SK-N-SH (cell line): ENCODE data around the gene RAB3GAP2. TPM values are rescaled to one million over a fixed set of nuclear protein-coding genes. Genes with fewer than 3 reads are reported as not detected.

Source experiments
- CTCF ChIA-PET: fragments of 300-600, 350-600 bp; formaldehyde crosslinking; extraction: SDS; loops from one replicate; lab custom pipeline; 2021; lab: Yijun Ruan, JAX
- POLR2A ChIA-PET: fragments of 350-600 bp; sonication (Branson Sonifier 250); formaldehyde crosslinking; extraction: SDS; loops from one replicate; lab custom pipeline; 2020; ENCODE audit warnings: antibody characterized with exemption, inconsistent platforms; lab: Yijun Ruan, JAX
- DNase-seq: peaks from one replicate; pipeline ENCODE4 v3.0.0; 2012
- H2AFZ ChIP-seq: fragments of 200-600 bp; sonication (generic); 2 replicates; pipeline ENCODE4 v1.8.1; 2016; ENCODE audit warnings: antibody characterized with exemption, mild to moderate bottlenecking, low read depth
- H3F3A ChIP-seq: fragments of 200-600 bp; sonication (generic); replicated peaks from 2 replicates; pipeline ENCODE3; 2016; ENCODE audit warnings: antibody characterized with exemption, mild to moderate bottlenecking; ENCODE audit not compliant: insufficient read depth
- H3K27ac ChIP-seq, 2 experiments: fragments of 200-500 bp in 1 of 2; fragments of 200-600 bp in 1 of 2; sonication (Bioruptor generic) in 1 of 2; sonication (generic), shearing (Covaris generic) in 1 of 2; 2 replicates each; pipeline versions ENCODE4 v1.5.1 to v1.6.1; 2014 to 2016; ENCODE audit warnings: low read depth in 2 of 2, inconsistent platforms in 1 of 2, low read length in 1 of 2, mild to moderate bottlenecking in 1 of 2, mixed read lengths in 1 of 2
- H3K27me3 ChIP-seq: fragments of 200-600 bp; sonication (generic), shearing (Covaris generic); 2 replicates; pipeline ENCODE4 v1.6.1; 2016; ENCODE audit warnings: mixed run types; ENCODE audit not compliant: insufficient read depth
- H3K36me3 ChIP-seq, 2 experiments: fragments of 200-500 bp in 1 of 2; fragments of 200-600 bp in 1 of 2; sonication (Bioruptor generic) in 1 of 2; sonication (generic) in 1 of 2; replicated peaks in 1 of 2; 2 replicates each; pipeline versions ENCODE3 to v1.5.1; 2014 to 2016; ENCODE audit warnings: low read length in 1 of 2, mild to moderate bottlenecking in 1 of 2; ENCODE audit not compliant: insufficient read depth in 2 of 2, control insufficient read depth in 1 of 2
- H3K4me1 ChIP-seq, 2 experiments: fragments of 200-500 bp in 1 of 2; fragments of 200-600 bp in 1 of 2; sonication (Bioruptor generic) in 1 of 2; sonication (generic), shearing (Covaris generic) in 1 of 2; 2 replicates each; pipeline versions ENCODE4 v1.5.1 to v1.6.1; 2014 to 2016; ENCODE audit warnings: low read depth in 1 of 2, low read length in 1 of 2, mixed run types in 1 of 2; ENCODE audit not compliant: insufficient read depth in 2 of 2, control insufficient read depth in 1 of 2
- H3K4me2 ChIP-seq: fragments of 200-600 bp; sonication (generic), shearing (Covaris generic); 2 replicates; pipeline ENCODE4 v1.6.1; 2017; ENCODE audit warnings: mixed run types
- H3K4me3 ChIP-seq, 2 experiments: fragments of 200-500 bp in 1 of 2; fragments of 200-600 bp in 1 of 2; sonication (Bioruptor generic) in 1 of 2; sonication (generic), shearing (Covaris generic) in 1 of 2; 2 replicates each; pipeline versions ENCODE4 v1.5.1 to v1.8.1; 2014 to 2016; ENCODE audit warnings: low read depth in 2 of 2, inconsistent platforms in 1 of 2, low read length in 1 of 2, mild to moderate bottlenecking in 1 of 2, mixed read lengths in 1 of 2, moderate library complexity in 1 of 2
- H3K79me2 ChIP-seq: fragments of 200-600 bp; sonication (generic); 2 replicates; pipeline ENCODE4 v1.8.1; 2017; ENCODE audit warnings: mild to moderate bottlenecking; ENCODE audit not compliant: insufficient read depth
- H3K9ac ChIP-seq: fragments of 200-600 bp; sonication (generic); 2 replicates; pipeline ENCODE4 v1.6.1; 2017; ENCODE audit warnings: mixed run types
- H3K9me2 ChIP-seq: fragments of 200-600 bp; sonication (generic); 2 replicates; pipeline ENCODE4 v1.6.1; 2017; ENCODE audit warnings: mixed run types
- H3K9me3 ChIP-seq: fragments of 200-600 bp; sonication (generic); 2 replicates; pipeline ENCODE4 v1.6.1; 2017; ENCODE audit warnings: mixed run types, mild to moderate bottlenecking, moderate library complexity
- H4K20me1 ChIP-seq: fragments of 200-600 bp; sonication (generic); 2 replicates; pipeline ENCODE4 v1.6.1; 2017; ENCODE audit warnings: mild to moderate bottlenecking, mixed run types; ENCODE audit not compliant: insufficient read depth
- CHD2 ChIP-seq: fragments of 150-350 bp; IDR thresholded peaks from 2 replicates; pipeline ENCODE4 v1.6.1; 2018; ENCODE audit warnings: low read length; ENCODE audit not compliant: partially characterized antibody
- EP300 ChIP-seq, 2 experiments: IDR thresholded peaks; 2 replicates each; pipeline versions ENCODE4 v1.4.0 to v1.6.1; 2012; ENCODE audit warnings: borderline replicate concordance in 1 of 2, low read depth in 1 of 2, low read length in 1 of 2
- EZH2phosphoT487 ChIP-seq: fragments of 200-600 bp; sonication (generic); IDR thresholded peaks from 2 replicates; pipeline ENCODE4 v1.6.1; 2017; ENCODE audit warnings: low read depth, mixed run types, mild to moderate bottlenecking, antibody characterized with exemption, moderate library complexity, borderline replicate concordance
- FOSL2 ChIP-seq: IDR thresholded peaks from 2 replicates; pipeline ENCODE4 v1.4.0; 2012; ENCODE audit warnings: low read depth, mild to moderate bottlenecking, moderate library complexity, borderline replicate concordance
- FOXJ3 ChIP-seq: sonication (generic); formaldehyde crosslinking; IDR thresholded peaks from 2 replicates; pipeline ENCODE4 v1.5.1; 2020; ENCODE audit warnings: mild to moderate bottlenecking, missing genetic modification reagents
- FOXM1 ChIP-seq: IDR thresholded peaks from 2 replicates; pipeline ENCODE4 v1.4.0; 2012; ENCODE audit warnings: low read depth, mild to moderate bottlenecking
- GABPA ChIP-seq: IDR thresholded peaks from 2 replicates; pipeline ENCODE4 v1.4.0; 2012; ENCODE audit warnings: low read depth, mild to moderate bottlenecking
- MXI1 ChIP-seq: IDR thresholded peaks from 2 replicates; pipeline ENCODE4 v1.6.1; 2012; ENCODE audit warnings: mild to moderate bottlenecking, low read depth, low read length, improper control_type of control experiment
- NFIC ChIP-seq: IDR thresholded peaks from 2 replicates; pipeline ENCODE4 v1.4.0; 2012; ENCODE audit warnings: borderline replicate concordance
- POLR2AphosphoS5 ChIP-seq: IDR thresholded peaks from 2 replicates; pipeline ENCODE4 v1.6.1; 2012; ENCODE audit warnings: low read depth, low read length
- RCOR1 ChIP-seq: fragments of 150-350 bp; IDR thresholded peaks from 2 replicates; pipeline ENCODE4 v1.6.1; 2017; ENCODE audit warnings: antibody characterized with exemption, low read length
- SMC3 ChIP-seq: IDR thresholded peaks from 2 replicates; pipeline ENCODE4 v1.6.1; 2012; ENCODE audit warnings: low read depth, low read length, improper control_type of control experiment
- TAF1 ChIP-seq: IDR thresholded peaks from 2 replicates; pipeline ENCODE4 v1.6.1; 2012; ENCODE audit warnings: low read depth, mild to moderate bottlenecking, low read length, moderate library complexity, borderline replicate concordance
- TCF12 ChIP-seq: IDR thresholded peaks from 2 replicates; pipeline ENCODE4 v1.4.0; 2012
- YY1 ChIP-seq: IDR thresholded peaks from 2 replicates; pipeline ENCODE4 v1.4.0; 2012; ENCODE audit warnings: low read depth, mild to moderate bottlenecking
- WGBS: methylation state at CpG from one replicate; pipeline ENCODE4 v1.1.6; 2017; ENCODE audit warnings: low lambda C conversion rate; 5-methylcytosine and 5-hydroxymethylcytosine counted together
- polyA plus RNA-seq, 3 experiments: library from polyadenylated mRNA; depleted of rRNA; stranded (reverse); fragments of >200 nt; gene quantifications; 2 replicates each; pipeline ENCODE4 v1.2.3, GENCODE V29; 2012
- TF ChIP-seq, protein P1 (sequence below): IDR thresholded peaks from 2 replicates; pipeline ENCODE4 v1.4.0; 2012; ENCODE audit warnings: low read depth
- TF ChIP-seq, protein P2 (sequence below): IDR thresholded peaks from 2 replicates; pipeline ENCODE4 v1.6.1; 2012; ENCODE audit warnings: mild to moderate bottlenecking, low read depth, low read length, moderate library complexity
- TF ChIP-seq, protein P3 (sequence below): fragments of 150-350 bp; IDR thresholded peaks from 2 replicates; pipeline ENCODE4 v1.6.1; 2016; ENCODE audit warnings: mild to moderate bottlenecking, low read depth, low read length
- TF ChIP-seq, protein P4 (sequence below): IDR thresholded peaks from 2 replicates; pipeline ENCODE4 v1.4.0; 2012; ENCODE audit warnings: low read depth, borderline replicate concordance
- TF ChIP-seq, protein P5 (sequence below): fragments of 150-350 bp; IDR thresholded peaks from 2 replicates; pipeline ENCODE4 v1.6.1; 2017; ENCODE audit warnings: antibody characterized with exemption, low read length, low read depth, borderline replicate concordance

Gene RAB3GAP2
- polyA plus RNA-seq, 1 of the 3 experiments (the other 2 are of a cell fraction), result 9.3 TPM

DNA sequence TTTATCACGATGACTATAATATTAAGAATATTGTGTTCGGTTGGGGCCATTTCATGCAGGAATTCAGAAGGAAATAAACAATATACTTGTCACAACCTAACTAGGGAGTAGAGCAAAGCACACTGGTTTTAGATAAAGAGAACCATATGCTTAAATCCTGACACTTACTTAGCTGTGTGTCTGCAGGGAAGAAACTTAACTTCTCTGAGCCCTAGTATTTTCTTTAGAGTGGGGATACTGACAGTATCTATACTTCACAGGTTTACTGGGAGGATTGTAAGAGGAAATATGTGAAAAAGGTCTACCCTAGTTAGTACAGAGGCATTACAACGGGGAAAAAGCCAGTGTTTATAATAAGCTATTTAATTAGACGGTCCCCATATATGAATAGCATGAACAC is 105.4 kb downstream of the RAB3GAP2 start:
- Histone ChIP-seq H3K4me1 (no peaks in the 10 kb centered on the region; a peak in 1 of 4 replicates), H3K9me3 (no peaks in the 10 kb centered on the region), H3K4me3 (no peak overlapping the region), H3K79me2 (no peaks in the 10 kb centered on the region), H3K27me3 (no peaks in the 10 kb centered on the region), H3K9ac (no peak overlapping the region), H3K4me2 (no peak overlapping the region), H3K27ac (no peak overlapping the region), H3K9me2 (no peaks in the 10 kb centered on the region), H3F3A (peaks cover 2% of the 10 kb centered on the region), H3K36me3 (peaks cover 64 to 73% of the 10 kb centered on the region in 2 experiments), H4K20me1 (no peaks in the 10 kb centered on the region), H2AFZ (no peak overlapping the region)
- POLR2A ChIA-PET, result no interaction called here
- no peak for DNase-seq
- WGBS, result 98% methylated on average over 4 of the region's 4 CpGs
- CTCF ChIA-PET, result interaction anchor here (0.9 kb wide), 1 partner anchor 566 kb away, joined by 3 read pairs; no protein-coding TSS in a partner anchor
- TF ChIP-seq POLR2AphosphoS5, result no peak
- TF ChIP-seq TCF12, result no peak
- no peak for TF ChIP-seq GABPA
- TF ChIP-seq, protein P1, sequence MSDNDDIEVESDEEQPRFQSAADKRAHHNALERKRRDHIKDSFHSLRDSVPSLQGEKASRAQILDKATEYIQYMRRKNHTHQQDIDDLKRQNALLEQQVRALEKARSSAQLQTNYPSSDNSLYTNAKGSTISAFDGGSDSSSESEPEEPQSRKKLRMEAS, result no peak

DNA sequence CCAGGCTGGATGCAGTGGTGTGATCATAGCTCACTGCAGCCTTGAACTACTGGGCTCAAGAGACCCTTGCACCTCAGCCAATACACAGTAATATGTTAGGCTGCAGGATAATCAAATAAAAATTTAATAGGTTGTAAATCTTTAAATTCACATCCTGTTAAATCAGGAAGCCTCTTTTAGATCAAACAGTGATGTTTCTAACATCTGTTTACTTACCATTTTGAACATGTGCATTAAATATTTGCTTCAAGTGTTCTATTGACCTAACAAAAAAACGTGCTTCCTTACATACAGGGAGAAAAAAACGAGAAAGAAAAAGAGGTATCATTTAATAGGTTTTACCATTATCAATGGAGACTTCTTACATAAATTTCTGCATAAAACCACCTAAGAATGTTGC is 107.7 kb downstream of the RAB3GAP2 start:
- Histone ChIP-seq H3K36me3 (peaks cover 50 to 75% of the 10 kb centered on the region in 2 experiments), H3K9ac (no peak overlapping the region), H3K27me3 (no peaks in the 10 kb centered on the region), H3K4me3 (no peak overlapping the region), H4K20me1 (no peaks in the 10 kb centered on the region), H3F3A (no peaks in the 10 kb centered on the region), H3K9me3 (no peaks in the 10 kb centered on the region), H2AFZ (no peak overlapping the region), H3K4me2 (no peak overlapping the region), H3K9me2 (no peaks in the 10 kb centered on the region), H3K4me1 (no peaks in the 10 kb centered on the region; a peak in 1 of 4 replicates), H3K27ac (no peak overlapping the region), H3K79me2 (no peaks in the 10 kb centered on the region)
- ChIA-PET POLR2A (no interaction called here), CTCF (interaction anchor here (2.2 kb wide), 1 partner anchor 25 kb away, joined by 7 read pairs; no protein-coding TSS in a partner anchor)
- WGBS, result 47% methylated on average over 2 of the region's 2 CpGs
- no peak for DNase-seq
- TF ChIP-seq TAF1 (no peak), NFIC (no peak), TCF12 (no peak), RCOR1 (no peak), EZH2phosphoT487 (no peak), FOSL2 (no peak), CHD2 (no peak), EP300 (IDR thresholded peaks at IDR 0.05; ENCODE audit: borderline replicate concordance in 1 of 2, low read depth in 1 of 2, low read length in 1 of 2) (no peak), SMC3 (no peak), FOXM1 (no peak), MXI1 (no peak), GABPA (no peak), FOXJ3 (CRISPR knock-in tag) (no peak), YY1 (no peak)
- TF ChIP-seq, protein P2, sequence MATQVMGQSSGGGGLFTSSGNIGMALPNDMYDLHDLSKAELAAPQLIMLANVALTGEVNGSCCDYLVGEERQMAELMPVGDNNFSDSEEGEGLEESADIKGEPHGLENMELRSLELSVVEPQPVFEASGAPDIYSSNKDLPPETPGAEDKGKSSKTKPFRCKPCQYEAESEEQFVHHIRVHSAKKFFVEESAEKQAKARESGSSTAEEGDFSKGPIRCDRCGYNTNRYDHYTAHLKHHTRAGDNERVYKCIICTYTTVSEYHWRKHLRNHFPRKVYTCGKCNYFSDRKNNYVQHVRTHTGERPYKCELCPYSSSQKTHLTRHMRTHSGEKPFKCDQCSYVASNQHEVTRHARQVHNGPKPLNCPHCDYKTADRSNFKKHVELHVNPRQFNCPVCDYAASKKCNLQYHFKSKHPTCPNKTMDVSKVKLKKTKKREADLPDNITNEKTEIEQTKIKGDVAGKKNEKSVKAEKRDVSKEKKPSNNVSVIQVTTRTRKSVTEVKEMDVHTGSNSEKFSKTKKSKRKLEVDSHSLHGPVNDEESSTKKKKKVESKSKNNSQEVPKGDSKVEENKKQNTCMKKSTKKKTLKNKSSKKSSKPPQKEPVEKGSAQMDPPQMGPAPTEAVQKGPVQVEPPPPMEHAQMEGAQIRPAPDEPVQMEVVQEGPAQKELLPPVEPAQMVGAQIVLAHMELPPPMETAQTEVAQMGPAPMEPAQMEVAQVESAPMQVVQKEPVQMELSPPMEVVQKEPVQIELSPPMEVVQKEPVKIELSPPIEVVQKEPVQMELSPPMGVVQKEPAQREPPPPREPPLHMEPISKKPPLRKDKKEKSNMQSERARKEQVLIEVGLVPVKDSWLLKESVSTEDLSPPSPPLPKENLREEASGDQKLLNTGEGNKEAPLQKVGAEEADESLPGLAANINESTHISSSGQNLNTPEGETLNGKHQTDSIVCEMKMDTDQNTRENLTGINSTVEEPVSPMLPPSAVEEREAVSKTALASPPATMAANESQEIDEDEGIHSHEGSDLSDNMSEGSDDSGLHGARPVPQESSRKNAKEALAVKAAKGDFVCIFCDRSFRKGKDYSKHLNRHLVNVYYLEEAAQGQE, result no peak
- TF ChIP-seq, protein P3, sequence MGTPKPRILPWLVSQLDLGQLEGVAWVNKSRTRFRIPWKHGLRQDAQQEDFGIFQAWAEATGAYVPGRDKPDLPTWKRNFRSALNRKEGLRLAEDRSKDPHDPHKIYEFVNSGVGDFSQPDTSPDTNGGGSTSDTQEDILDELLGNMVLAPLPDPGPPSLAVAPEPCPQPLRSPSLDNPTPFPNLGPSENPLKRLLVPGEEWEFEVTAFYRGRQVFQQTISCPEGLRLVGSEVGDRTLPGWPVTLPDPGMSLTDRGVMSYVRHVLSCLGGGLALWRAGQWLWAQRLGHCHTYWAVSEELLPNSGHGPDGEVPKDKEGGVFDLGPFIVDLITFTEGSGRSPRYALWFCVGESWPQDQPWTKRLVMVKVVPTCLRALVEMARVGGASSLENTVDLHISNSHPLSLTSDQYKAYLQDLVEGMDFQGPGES, result no peak
- TF ChIP-seq, protein P4, sequence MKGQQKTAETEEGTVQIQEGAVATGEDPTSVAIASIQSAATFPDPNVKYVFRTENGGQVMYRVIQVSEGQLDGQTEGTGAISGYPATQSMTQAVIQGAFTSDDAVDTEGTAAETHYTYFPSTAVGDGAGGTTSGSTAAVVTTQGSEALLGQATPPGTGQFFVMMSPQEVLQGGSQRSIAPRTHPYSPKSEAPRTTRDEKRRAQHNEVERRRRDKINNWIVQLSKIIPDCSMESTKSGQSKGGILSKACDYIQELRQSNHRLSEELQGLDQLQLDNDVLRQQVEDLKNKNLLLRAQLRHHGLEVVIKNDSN, result no peak
- TF ChIP-seq, protein P5, sequence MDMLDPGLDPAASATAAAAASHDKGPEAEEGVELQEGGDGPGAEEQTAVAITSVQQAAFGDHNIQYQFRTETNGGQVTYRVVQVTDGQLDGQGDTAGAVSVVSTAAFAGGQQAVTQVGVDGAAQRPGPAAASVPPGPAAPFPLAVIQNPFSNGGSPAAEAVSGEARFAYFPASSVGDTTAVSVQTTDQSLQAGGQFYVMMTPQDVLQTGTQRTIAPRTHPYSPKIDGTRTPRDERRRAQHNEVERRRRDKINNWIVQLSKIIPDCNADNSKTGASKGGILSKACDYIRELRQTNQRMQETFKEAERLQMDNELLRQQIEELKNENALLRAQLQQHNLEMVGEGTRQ, result no peak
